ENCODE results near the gene RNF180. TPM values are rescaled to one million over a fixed set of nuclear protein-coding genes. Genes with fewer than 3 reads are reported as not detected.

The RNF180 gene
- total RNA-seq, 1 experiment from 2014 or later, result 0.61 TPM

GRCh38 chr5:64166201-64166959 lies 737 bp downstream of the RNF180 start:
- Histone ChIP-seq H3K4me3 (ENCODE audit: low read depth, low read length) (peak overlapping the region; percentile 33), H3K27me3 (replicated peaks; ENCODE audit: control insufficient read depth, insufficient read depth, low read length) (peaks cover 3% of the 10 kb centered on the region), H3K36me3 (ENCODE audit: control insufficient read depth, insufficient read depth, low read length) (no peaks in the 10 kb centered on the region), H3K9me3 (no peaks in the 10 kb centered on the region), H3K4me1 (no peaks in the 10 kb centered on the region)
- Mint-ChIP-seq H3K4me1 (ENCODE audit: low read depth, unreplicated experiment) (peaks cover 5% of the 10 kb centered on the region), H3K9me3 (ENCODE audit: unreplicated experiment) (no peaks in the 10 kb centered on the region), H3K4me3 (ENCODE audit: unreplicated experiment) (peak overlapping the region; percentile 61), H3K36me3 (ENCODE audit: insufficient read depth, unreplicated experiment) (no peaks in the 10 kb centered on the region), H3K27ac (ENCODE audit: unreplicated experiment) (no peak overlapping the region), H3K27me3 (ENCODE audit: insufficient read depth, unreplicated experiment) (peaks cover 32% of the 10 kb centered on the region)
- DNase-seq, result no peak
- ChIA-PET POLR2A (no interaction called here), CTCF (no interaction called here)
- BruUV-seq (replicated peaks), result no TSS peak
- TF ChIP-seq CTCF (IDR thresholded peaks at IDR 0.05; ENCODE audit: insufficient read depth in 1 of 2, low read depth in 1 of 2, low read length in 1 of 2, severe bottlenecking in 1 of 2, unreplicated experiment in 1 of 2), result no peak
- intact Hi-C loops (cut with micrococcal nuclease; ENCODE audit: unreplicated experiment), result no loop called here

- no peak for DNase-seq
- Mint-ChIP-seq H3K27ac (ENCODE audit: unreplicated experiment) (no peak overlapping the region), H3K4me3 (ENCODE audit: unreplicated experiment) (no peak overlapping the region), H3K27me3 (ENCODE audit: insufficient read depth, unreplicated experiment) (no peaks in the 10 kb centered on the region), H3K36me3 (ENCODE audit: insufficient read depth, unreplicated experiment) (no peaks in the 10 kb centered on the region), H3K4me1 (ENCODE audit: low read depth, unreplicated experiment) (no peaks in the 10 kb centered on the region), H3K9me3 (ENCODE audit: unreplicated experiment) (no peaks in the 10 kb centered on the region)
- Histone ChIP-seq H3K36me3 (ENCODE audit: control insufficient read depth, insufficient read depth, low read length) (no peaks in the 10 kb centered on the region), H3K27me3 (replicated peaks; ENCODE audit: control insufficient read depth, insufficient read depth, low read length) (no peaks in the 10 kb centered on the region), H3K9me3 (no peaks in the 10 kb centered on the region; the same call in 1 of the 2 replicates), H3K4me1 (no peaks in the 10 kb centered on the region), H3K4me3 (ENCODE audit: low read depth, low read length) (no peak overlapping the region)
- no peak for TF ChIP-seq CTCF (IDR thresholded peaks at IDR 0.05; ENCODE audit: insufficient read depth in 1 of 2, low read depth in 1 of 2, low read length in 1 of 2, severe bottlenecking in 1 of 2, unreplicated experiment in 1 of 2)
- no TSS peak for BruUV-seq (replicated peaks)
- ChIA-PET CTCF (no interaction called here), POLR2A (no interaction called here)
- intact Hi-C loops (cut with micrococcal nuclease; ENCODE audit: unreplicated experiment), result no loop called here
These were observed 10.7 kb downstream of the RNF180 start for GRCh38 chr5:64176301-64176700.

GRCh38 chr5:64180661-64181343 lies 15.2 kb downstream of the RNF180 start:
- Histone ChIP-seq H3K4me1 (no peaks in the 10 kb centered on the region), H3K4me3 (ENCODE audit: low read depth, low read length) (no peak overlapping the region)
- CTCF ChIA-PET, result no interaction called here

More at GRCh38 chr5:64180661-64181343, 15.2 kb downstream of the RNF180 start:
- POLR2A ChIA-PET, result interaction anchor here (0.6 kb wide), 1 partner anchor 151 kb away, joined by 4 read pairs; no protein-coding TSS in a partner anchor
- Mint-ChIP-seq H3K36me3 (ENCODE audit: insufficient read depth, unreplicated experiment) (no peaks in the 10 kb centered on the region), H3K27me3 (ENCODE audit: insufficient read depth, unreplicated experiment) (no peaks in the 10 kb centered on the region), H3K4me1 (ENCODE audit: low read depth, unreplicated experiment) (no peaks in the 10 kb centered on the region), H3K4me3 (ENCODE audit: unreplicated experiment) (no peak overlapping the region), H3K27ac (ENCODE audit: unreplicated experiment) (no peak overlapping the region), H3K9me3 (ENCODE audit: unreplicated experiment) (no peaks in the 10 kb centered on the region)
- no peaks in the 10 kb centered on the region for H3K36me3 ChIP-seq (ENCODE audit: control insufficient read depth, insufficient read depth, low read length)
- no peak for TF ChIP-seq CTCF (IDR thresholded peaks at IDR 0.05; ENCODE audit: insufficient read depth in 1 of 2, low read depth in 1 of 2, low read length in 1 of 2, severe bottlenecking in 1 of 2, unreplicated experiment in 1 of 2)
- intact Hi-C loops (cut with micrococcal nuclease; ENCODE audit: unreplicated experiment), result no loop called here
- no TSS peak for BruUV-seq (replicated peaks)
- DNase-seq, result no peak
- no peaks in the 10 kb centered on the region for H3K27me3 ChIP-seq (replicated peaks; ENCODE audit: control insufficient read depth, insufficient read depth, low read length)
- no peaks in the 10 kb centered on the region for H3K9me3 ChIP-seq

All from Caco-2 (cell line).